ENCODE measurements around the gene COL9A1.

DNA sequence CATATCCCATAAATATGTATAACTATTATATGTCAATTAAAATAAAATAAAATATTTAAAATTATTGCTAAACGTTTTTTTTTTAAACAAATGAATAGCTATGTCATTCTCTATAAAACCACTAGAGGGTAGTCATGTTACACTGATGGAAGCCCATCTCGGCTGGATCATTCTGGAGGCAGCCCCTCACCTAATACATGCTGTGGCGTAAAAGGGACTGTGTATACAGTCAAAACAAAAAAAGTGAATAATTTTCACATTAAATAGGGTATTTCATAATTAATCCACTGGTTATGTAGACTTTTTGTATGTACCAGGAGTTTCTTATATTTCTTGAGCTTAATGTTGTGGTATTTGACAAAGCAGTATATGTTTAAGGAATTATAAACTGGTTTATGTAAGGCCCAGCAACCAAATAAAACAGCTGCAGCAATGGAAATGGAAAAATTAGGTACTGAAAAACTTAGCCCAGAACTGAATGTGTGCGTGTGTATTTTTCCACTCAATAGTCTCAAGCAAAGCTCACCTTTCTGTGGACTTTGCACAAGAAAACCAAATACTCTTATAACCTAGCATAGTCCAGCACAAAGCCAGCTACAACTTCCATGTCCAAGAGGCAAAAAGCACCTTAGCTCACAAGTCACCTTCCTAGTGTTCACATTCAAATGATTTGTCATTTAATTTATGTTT is 81.7 kb downstream of the COL9A1 start:
- TF ChIP-seq, protein P1, sequence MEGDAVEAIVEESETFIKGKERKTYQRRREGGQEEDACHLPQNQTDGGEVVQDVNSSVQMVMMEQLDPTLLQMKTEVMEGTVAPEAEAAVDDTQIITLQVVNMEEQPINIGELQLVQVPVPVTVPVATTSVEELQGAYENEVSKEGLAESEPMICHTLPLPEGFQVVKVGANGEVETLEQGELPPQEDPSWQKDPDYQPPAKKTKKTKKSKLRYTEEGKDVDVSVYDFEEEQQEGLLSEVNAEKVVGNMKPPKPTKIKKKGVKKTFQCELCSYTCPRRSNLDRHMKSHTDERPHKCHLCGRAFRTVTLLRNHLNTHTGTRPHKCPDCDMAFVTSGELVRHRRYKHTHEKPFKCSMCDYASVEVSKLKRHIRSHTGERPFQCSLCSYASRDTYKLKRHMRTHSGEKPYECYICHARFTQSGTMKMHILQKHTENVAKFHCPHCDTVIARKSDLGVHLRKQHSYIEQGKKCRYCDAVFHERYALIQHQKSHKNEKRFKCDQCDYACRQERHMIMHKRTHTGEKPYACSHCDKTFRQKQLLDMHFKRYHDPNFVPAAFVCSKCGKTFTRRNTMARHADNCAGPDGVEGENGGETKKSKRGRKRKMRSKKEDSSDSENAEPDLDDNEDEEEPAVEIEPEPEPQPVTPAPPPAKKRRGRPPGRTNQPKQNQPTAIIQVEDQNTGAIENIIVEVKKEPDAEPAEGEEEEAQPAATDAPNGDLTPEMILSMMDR (IDR thresholded peaks at IDR 0.05), result peak; percentile 60 to 85 (median 77)
- TF ChIP-seq POLR2A (IDR thresholded peaks at IDR 0.05), result no peak
